Activated T-cell treated with anti-CD3 and anti-CD28 coated beads, Interleukin-2, amount 50 U/mL, for 1 hour (primary cell): ENCODE results near the gene SND1.
"Not testable (repeated sequence)": the region's sequence is repeated elsewhere in the genome, so short reads cannot be mapped to it uniquely, and the experiment has no call there.

ENCODE experiments used
- DNase-seq: peaks from one replicate; pipeline ENCODE4 v3.0.0-alpha.2; 2020

The SND1 gene

GRCh38 chr7:127810696-127811660, 159.0 kb downstream of the SND1 start:
- DNase-seq, result no peak

GRCh38 chr7:127812540-127812939, 160.5 kb downstream of the SND1 start:
- DNase-seq, result no peak

GRCh38 chr7:127813991-127814541, 162.1 kb downstream of the SND1 start:
- DNase-seq, result no peak

- DNase-seq, result no peak
Observed at GRCh38 chr7:127815631-127816145, 163.7 kb downstream of the SND1 start.

- DNase-seq, result no peak
Observed at GRCh38 chr7:127816354-127817190, 164.6 kb downstream of the SND1 start.

- no peak for DNase-seq
Observed at GRCh38 chr7:127817466-127817865, 165.5 kb downstream of the SND1 start.

GRCh38 chr7:127818306-127818705, 166.3 kb downstream of the SND1 start:
- DNase-seq, result no peak

- DNase-seq, result no peak
Observed at GRCh38 chr7:127819975-127820731, 168.2 kb downstream of the SND1 start.

GRCh38 chr7:127820732-127821085, 168.7 kb downstream of the SND1 start:
- no peak for DNase-seq

GRCh38 chr7:127821146-127821545, 169.2 kb downstream of the SND1 start:
- DNase-seq, result no peak

GRCh38 chr7:127822822-127823508, 171.0 kb downstream of the SND1 start:
- DNase-seq, result no peak

- DNase-seq, result no peak
Observed at GRCh38 chr7:127824682-127825081, 172.7 kb downstream of the SND1 start.

- no peak for DNase-seq
Observed at GRCh38 chr7:127828843-127829500, 177.0 kb downstream of the SND1 start.

GRCh38 chr7:127831318-127832219, 179.6 kb downstream of the SND1 start:
- no peak for DNase-seq

- no peak for DNase-seq
Observed at GRCh38 chr7:127832592-127832991, 180.6 kb downstream of the SND1 start.

- DNase-seq, result no peak
Observed at GRCh38 chr7:127833641-127834040, 181.6 kb downstream of the SND1 start.

GRCh38 chr7:127835679-127836078, 183.7 kb downstream of the SND1 start:
- no peak for DNase-seq

- not testable (repeated sequence) for DNase-seq
Observed at GRCh38 chr7:127837816-127838410, 185.9 kb downstream of the SND1 start.

GRCh38 chr7:127838816-127839415, 186.9 kb downstream of the SND1 start:
- no peak for DNase-seq
